ENCODE results near the gene CEP170B.

Gene CEP170B

DNA sequence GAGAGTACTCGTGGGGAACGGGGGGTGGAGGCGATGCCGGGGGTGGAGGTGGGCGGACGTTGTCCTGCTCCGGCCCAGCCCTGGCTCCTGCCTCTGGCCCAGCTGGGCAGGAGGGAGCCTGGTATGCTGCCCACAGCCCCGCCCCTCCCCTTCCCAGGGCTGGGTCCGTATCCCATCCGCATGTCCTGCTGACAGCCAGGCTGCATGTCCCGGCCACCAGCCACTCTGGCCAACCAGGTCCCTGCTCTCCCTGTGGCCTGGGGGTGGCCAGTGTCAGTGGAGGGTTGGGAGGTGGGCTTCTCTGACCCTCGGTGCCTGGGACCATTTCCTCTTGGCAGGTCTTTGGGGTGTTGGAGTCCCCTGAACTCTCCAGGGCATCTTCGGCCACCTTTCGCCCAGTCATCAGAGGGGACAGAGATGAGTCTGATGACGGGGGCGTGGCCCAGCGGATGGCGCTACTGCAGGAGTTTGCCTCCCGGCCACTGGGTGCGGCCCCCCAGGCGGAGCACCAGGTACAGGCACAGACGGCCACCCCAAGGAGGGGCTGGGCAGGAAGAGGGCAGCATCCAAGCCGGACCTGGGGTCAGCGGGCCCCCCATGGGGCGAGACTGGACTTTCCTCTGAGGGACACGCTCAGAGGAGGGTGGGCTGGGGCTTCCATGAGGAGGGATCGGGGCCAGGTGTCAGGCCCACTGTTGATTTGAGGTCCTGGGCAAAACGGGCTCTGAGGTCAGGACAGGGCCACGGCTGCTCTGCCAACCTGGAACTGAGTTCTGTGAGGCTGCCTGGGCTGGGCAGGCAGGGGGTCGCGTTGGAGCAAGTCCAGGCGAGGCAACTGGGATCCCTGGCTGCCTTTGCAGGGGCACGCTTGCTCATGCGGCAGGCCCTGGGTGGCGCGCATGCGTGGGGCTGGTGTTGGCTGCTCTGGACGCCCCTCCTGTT, 20.2 kb downstream of the CEP170B start:
- no CpG with 5 or more reads among the region's 38 CpGs for WGBS (ENCODE audit: extremely low coverage, insufficient coverage, insufficient read length)
- peaks cover 0 to 3% of the 10 kb centered on the region in 2 experiments for H3K4me1 ChIP-seq (ENCODE audit: control insufficient read depth in 1 of 2, insufficient read depth in 2 of 2, low read length in 2 of 2)

DNA sequence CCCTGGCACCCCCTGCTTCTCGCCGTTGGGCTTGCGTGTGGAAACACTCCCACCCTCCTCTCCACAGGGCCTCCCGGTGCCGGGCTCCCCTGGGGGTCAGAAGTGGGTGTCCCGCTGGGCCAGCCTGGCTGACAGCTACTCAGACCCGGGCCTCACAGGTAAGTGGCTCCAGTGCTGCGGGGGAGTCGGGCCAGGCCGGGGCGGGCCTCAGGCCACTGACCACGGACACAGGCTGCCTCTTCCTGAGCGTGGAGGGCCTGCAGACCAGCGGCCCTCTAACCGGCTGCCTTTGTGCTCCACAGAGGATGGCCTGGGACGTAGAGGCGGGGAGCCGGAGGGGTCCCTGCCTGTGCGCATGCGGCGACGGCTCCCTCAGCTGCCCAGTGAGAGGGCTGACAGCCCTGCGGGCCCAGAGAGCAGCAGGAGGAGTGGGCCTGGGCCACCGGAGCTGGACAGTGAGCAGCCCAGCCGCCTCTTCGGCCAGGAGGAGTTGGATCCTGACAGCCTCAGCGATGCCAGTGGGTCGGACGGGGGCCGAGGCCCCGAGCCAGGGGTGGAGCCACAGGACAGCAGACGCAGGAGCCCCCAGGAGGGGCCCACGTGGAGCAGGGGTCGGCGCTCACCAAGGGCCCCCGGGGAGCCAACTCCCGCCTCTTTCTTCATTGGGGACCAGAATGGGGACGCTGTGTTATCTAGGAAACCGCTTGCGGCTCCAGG, 21.1 kb downstream of the CEP170B start:
- no peak overlapping the region for H3K18ac ChIP-seq (ENCODE audit: low read length)
- no peak for DNase-seq
- no peak overlapping the region for H3K27ac ChIP-seq (ENCODE audit: low read depth, low read length)
- WGBS (ENCODE audit: extremely low coverage, insufficient coverage, insufficient read length), result no CpG with 5 or more reads among the region's 40 CpGs
- no peak overlapping the region for H3K4ac ChIP-seq (ENCODE audit: low read depth, low read length)
- H3K9ac ChIP-seq (ENCODE audit: low read length), result no peak overlapping the region
- no peaks in the 10 kb centered on the region for H3K79me1 ChIP-seq (ENCODE audit: low read length)
- H4K8ac ChIP-seq (ENCODE audit: low read depth, low read length), result no peak overlapping the region
- no peak overlapping the region for H2BK12ac ChIP-seq (ENCODE audit: low read length)
- H3K23ac ChIP-seq (ENCODE audit: low read length), result no peak overlapping the region
- no peak overlapping the region for H3K14ac ChIP-seq (ENCODE audit: low read length)
- H3K79me2 ChIP-seq (ENCODE audit: control insufficient read depth, insufficient read depth, low read length, poor library complexity), result no peaks in the 10 kb centered on the region
- no peak overlapping the region for H4K12ac ChIP-seq (ENCODE audit: low read depth, low read length)
- no peak overlapping the region for H2BK5ac ChIP-seq (ENCODE audit: low read depth, low read length, poor library complexity)
- no peaks in the 10 kb centered on the region for H3K27me3 ChIP-seq (ENCODE audit: insufficient read depth, low read length)
- peaks cover 0 to 3% of the 10 kb centered on the region in 2 experiments for H3K4me1 ChIP-seq (ENCODE audit: control insufficient read depth in 1 of 2, insufficient read depth in 2 of 2, low read length in 2 of 2)
- H2BK120ac ChIP-seq (ENCODE audit: insufficient read depth, low read length, poor library complexity), result no peak overlapping the region
- no peak overlapping the region for H4K91ac ChIP-seq (ENCODE audit: low read depth, low read length)
- H3K36me3 ChIP-seq (ENCODE audit: control insufficient read depth in 1 of 2, insufficient read depth in 2 of 2, low read length in 2 of 2), result peaks cover 64% of the 10 kb centered on the region in 2 experiments
- H3K4me2 ChIP-seq (ENCODE audit: low read length), result no peak overlapping the region
- H2AFZ ChIP-seq (ENCODE audit: insufficient read depth, low read length, poor library complexity), result no peak overlapping the region
- peaks cover 2% of the 10 kb centered on the region for H3K9me3 ChIP-seq (ENCODE audit: insufficient read depth, low read depth, low read length)
- H3K4me3 ChIP-seq (ENCODE audit: low read depth, low read length), result no peak overlapping the region
- no peak overlapping the region for H2AK5ac ChIP-seq (ENCODE audit: low read length)

More for the DNA sequence above, 20.2 kb downstream of the CEP170B start:
- Histone ChIP-seq H2AFZ (ENCODE audit: insufficient read depth, low read length, poor library complexity) (no peak overlapping the region), H3K18ac (ENCODE audit: low read length) (no peak overlapping the region), H3K4me2 (ENCODE audit: low read length) (no peak overlapping the region), H3K27me3 (ENCODE audit: insufficient read depth, low read length) (no peaks in the 10 kb centered on the region), H3K79me1 (ENCODE audit: low read length) (no peaks in the 10 kb centered on the region), H3K9ac (ENCODE audit: low read length) (no peak overlapping the region), H3K14ac (ENCODE audit: low read length) (no peak overlapping the region), H3K27ac (ENCODE audit: low read depth, low read length) (no peak overlapping the region), H3K9me3 (ENCODE audit: insufficient read depth, low read depth, low read length) (peaks cover 5% of the 10 kb centered on the region), H3K79me2 (ENCODE audit: control insufficient read depth, insufficient read depth, low read length, poor library complexity) (no peaks in the 10 kb centered on the region), H4K91ac (ENCODE audit: low read depth, low read length) (no peak overlapping the region), H3K36me3 (ENCODE audit: control insufficient read depth in 1 of 2, insufficient read depth in 2 of 2, low read length in 2 of 2) (peaks cover 70 to 72% of the 10 kb centered on the region in 2 experiments), H3K23ac (ENCODE audit: low read length) (no peak overlapping the region), H4K12ac (ENCODE audit: low read depth, low read length) (no peak overlapping the region), H3K4ac (ENCODE audit: low read depth, low read length) (no peak overlapping the region), H2BK5ac (ENCODE audit: low read depth, low read length, poor library complexity) (no peak overlapping the region), H2BK120ac (ENCODE audit: insufficient read depth, low read length, poor library complexity) (no peak overlapping the region), H2AK5ac (ENCODE audit: low read length) (no peak overlapping the region), H3K4me3 (ENCODE audit: low read depth, low read length) (no peak overlapping the region), H4K8ac (ENCODE audit: low read depth, low read length) (no peak overlapping the region), H2BK12ac (ENCODE audit: low read length) (no peak overlapping the region)
- no peak for DNase-seq

DNA sequence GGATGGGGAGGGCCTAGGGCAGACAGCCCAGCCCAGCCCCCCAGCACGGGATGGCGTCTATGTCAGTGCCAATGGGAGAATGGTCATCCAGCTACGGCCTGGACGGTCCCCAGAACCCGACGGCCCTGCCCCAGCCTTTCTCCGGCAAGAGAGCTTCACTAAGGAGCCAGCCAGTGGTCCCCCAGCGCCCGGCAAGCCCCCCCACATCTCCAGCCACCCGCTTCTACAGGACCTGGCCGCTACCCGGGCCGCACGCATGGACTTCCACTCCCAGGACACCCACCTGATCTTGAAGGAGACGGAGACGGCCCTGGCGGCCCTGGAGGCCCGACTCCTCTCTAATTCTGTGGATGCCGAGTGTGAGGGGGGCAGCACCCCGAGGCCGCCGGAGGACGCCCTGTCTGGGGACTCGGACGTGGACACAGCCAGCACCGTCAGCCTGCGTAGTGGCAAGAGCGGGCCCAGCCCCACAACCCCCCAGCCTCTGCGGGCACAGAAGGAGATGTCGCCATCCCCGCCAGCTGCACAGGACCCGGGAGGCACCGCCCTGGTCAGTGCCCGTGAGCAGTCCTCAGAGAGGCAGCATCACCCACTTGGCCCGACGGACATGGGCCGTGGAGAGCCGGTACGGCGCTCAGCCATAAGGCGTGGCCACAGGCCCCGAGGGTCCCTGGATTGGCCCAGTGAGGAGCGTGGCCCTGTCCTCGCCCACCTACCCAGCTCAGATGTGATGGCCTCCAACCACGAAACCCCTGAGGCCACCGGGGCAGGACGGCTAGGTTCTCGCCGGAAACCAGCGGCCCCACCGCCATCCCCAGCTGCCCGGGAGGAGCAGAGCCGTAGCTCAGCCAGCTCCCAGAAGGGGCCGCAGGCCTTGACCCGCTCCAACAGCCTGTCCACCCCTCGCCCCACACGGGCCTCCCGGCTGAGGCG, 21.9 kb downstream of the CEP170B start:
- H4K8ac ChIP-seq (ENCODE audit: low read depth, low read length), result no peak overlapping the region
- no peak overlapping the region for H2BK12ac ChIP-seq (ENCODE audit: low read length)
- no peak overlapping the region for H3K4ac ChIP-seq (ENCODE audit: low read depth, low read length)
- no peak overlapping the region for H3K14ac ChIP-seq (ENCODE audit: low read length)
- H2AFZ ChIP-seq (ENCODE audit: insufficient read depth, low read length, poor library complexity), result no peak overlapping the region
- peak overlapping the region; percentile 32 for H4K12ac ChIP-seq (ENCODE audit: low read depth, low read length)
- no peak overlapping the region for H3K9ac ChIP-seq (ENCODE audit: low read length)
- no peak overlapping the region for H2BK5ac ChIP-seq (ENCODE audit: low read depth, low read length, poor library complexity)
- H3K18ac ChIP-seq (ENCODE audit: low read length), result no peak overlapping the region
- H4K91ac ChIP-seq (ENCODE audit: low read depth, low read length), result no peak overlapping the region
- peaks cover 2% of the 10 kb centered on the region for H3K9me3 ChIP-seq (ENCODE audit: insufficient read depth, low read depth, low read length)
- H3K4me1 ChIP-seq (ENCODE audit: control insufficient read depth in 1 of 2, insufficient read depth in 2 of 2, low read length in 2 of 2), result peaks cover 0 to 3% of the 10 kb centered on the region in 2 experiments
- WGBS (ENCODE audit: extremely low coverage, insufficient coverage, insufficient read length), result no CpG with 5 or more reads among the region's 59 CpGs
- no peak overlapping the region for H3K4me2 ChIP-seq (ENCODE audit: low read length)
- H2BK120ac ChIP-seq (ENCODE audit: insufficient read depth, low read length, poor library complexity), result no peak overlapping the region
- H2AK5ac ChIP-seq (ENCODE audit: low read length), result no peak overlapping the region
- H3K27ac ChIP-seq (ENCODE audit: low read depth, low read length), result no peak overlapping the region
- no peak overlapping the region for H3K23ac ChIP-seq (ENCODE audit: low read length)
- H3K36me3 ChIP-seq (ENCODE audit: control insufficient read depth in 1 of 2, insufficient read depth in 2 of 2, low read length in 2 of 2), result peaks cover 62 to 64% of the 10 kb centered on the region in 2 experiments
- H3K79me2 ChIP-seq (ENCODE audit: control insufficient read depth, insufficient read depth, low read length, poor library complexity), result no peaks in the 10 kb centered on the region
- no peaks in the 10 kb centered on the region for H3K79me1 ChIP-seq (ENCODE audit: low read length)
- no peaks in the 10 kb centered on the region for H3K27me3 ChIP-seq (ENCODE audit: insufficient read depth, low read length)
- no peak for DNase-seq
- H3K4me3 ChIP-seq (ENCODE audit: low read depth, low read length), result no peak overlapping the region

Data from trophoblast cell (in vitro differentiated cells and primary cell).